ENCODE results near the gene ZNF212.

ZNF212 gene

GRCh38 chr7:149283321-149283720 lies 43.9 kb downstream of the ZNF212 start:
- TF ChIP-seq CTCF (conservative IDR thresholded peaks at IDR 0.05; ENCODE audit: low read length) (no peak), EZH2phosphoT487 (IDR thresholded peaks at IDR 0.05; ENCODE audit: borderline replicate concordance) (no peak)
- Histone ChIP-seq H3K27me3 (ENCODE audit: insufficient read depth, low read length, poor library complexity, severe bottlenecking) (no peaks in the 10 kb centered on the region), H3K36me3 (ENCODE audit: insufficient read depth, low read length) (no peaks in the 10 kb centered on the region), H3K4me1 (ENCODE audit: insufficient read depth, low read length, poor library complexity, severe bottlenecking) (peaks cover 9% of the 10 kb centered on the region), H3K4me2 (ENCODE audit: low read depth, low read length, poor library complexity, severe bottlenecking) (no peak overlapping the region), H4K20me1 (ENCODE audit: insufficient read depth, low read length, poor library complexity, severe bottlenecking) (no peaks in the 10 kb centered on the region), H3K79me2 (ENCODE audit: insufficient read depth, low read length) (no peaks in the 10 kb centered on the region), H2AFZ (ENCODE audit: low read length) (no peak overlapping the region), H3K9me3 (ENCODE audit: insufficient read depth, low read depth, low read length) (no peaks in the 10 kb centered on the region), H3K9ac (ENCODE audit: low read depth, low read length, poor library complexity, severe bottlenecking) (no peak overlapping the region), H3K9me2 (replicated peaks; ENCODE audit: low read depth, low read length) (no peaks in the 10 kb centered on the region), H3K4me3 (ENCODE audit: low read length, poor library complexity, severe bottlenecking) (no peak overlapping the region), H3F3A (ENCODE audit: low read depth) (no peaks in the 10 kb centered on the region)

GRCh38 chr7:149284343-149284742 lies 44.9 kb downstream of the ZNF212 start:
- H2AFZ ChIP-seq (ENCODE audit: low read length): no peak overlapping the region
- no peak for TF ChIP-seq CTCF (conservative IDR thresholded peaks at IDR 0.05; ENCODE audit: low read length)
- no peak for TF ChIP-seq EZH2phosphoT487 (IDR thresholded peaks at IDR 0.05; ENCODE audit: borderline replicate concordance)

GRCh38 chr7:149284850-149285585 lies 45.6 kb downstream of the ZNF212 start:
- H2AFZ ChIP-seq (ENCODE audit: low read length): no peak overlapping the region
- peak overlapping the region; percentile 48 for H3K4me3 ChIP-seq (ENCODE audit: low read length, poor library complexity, severe bottlenecking)
- no peaks in the 10 kb centered on the region for H3K9me3 ChIP-seq (ENCODE audit: insufficient read depth, low read depth, low read length)
- no peak overlapping the region for H3K9ac ChIP-seq (ENCODE audit: low read depth, low read length, poor library complexity, severe bottlenecking)
- TF ChIP-seq CTCF (conservative IDR thresholded peaks at IDR 0.05; ENCODE audit: low read length) (no peak), EZH2phosphoT487 (IDR thresholded peaks at IDR 0.05; ENCODE audit: borderline replicate concordance) (no peak)
- H3K36me3 ChIP-seq (ENCODE audit: insufficient read depth, low read length): no peaks in the 10 kb centered on the region
- no peaks in the 10 kb centered on the region for H4K20me1 ChIP-seq (ENCODE audit: insufficient read depth, low read length, poor library complexity, severe bottlenecking)
- H3K4me1 ChIP-seq (ENCODE audit: insufficient read depth, low read length, poor library complexity, severe bottlenecking): peaks cover 9% of the 10 kb centered on the region
- peak overlapping the region; percentile 42 for H3K4me2 ChIP-seq (ENCODE audit: low read depth, low read length, poor library complexity, severe bottlenecking)
- no peaks in the 10 kb centered on the region for H3K79me2 ChIP-seq (ENCODE audit: insufficient read depth, low read length)
- H3F3A ChIP-seq (ENCODE audit: low read depth): no peaks in the 10 kb centered on the region
- no peaks in the 10 kb centered on the region for H3K9me2 ChIP-seq (replicated peaks; ENCODE audit: low read depth, low read length)
- no peaks in the 10 kb centered on the region for H3K27me3 ChIP-seq (ENCODE audit: insufficient read depth, low read length, poor library complexity, severe bottlenecking)

More at GRCh38 chr7:149284343-149284742, 44.9 kb downstream of the ZNF212 start:
- Histone ChIP-seq H3K4me2 (ENCODE audit: low read depth, low read length, poor library complexity, severe bottlenecking) (peak overlapping the region; percentile 27), H3K79me2 (ENCODE audit: insufficient read depth, low read length) (no peaks in the 10 kb centered on the region), H3K27me3 (ENCODE audit: insufficient read depth, low read length, poor library complexity, severe bottlenecking) (no peaks in the 10 kb centered on the region), H3K9ac (ENCODE audit: low read depth, low read length, poor library complexity, severe bottlenecking) (no peak overlapping the region), H3K4me3 (ENCODE audit: low read length, poor library complexity, severe bottlenecking) (no peak overlapping the region), H4K20me1 (ENCODE audit: insufficient read depth, low read length, poor library complexity, severe bottlenecking) (no peaks in the 10 kb centered on the region), H3K36me3 (ENCODE audit: insufficient read depth, low read length) (no peaks in the 10 kb centered on the region), H3K4me1 (ENCODE audit: insufficient read depth, low read length, poor library complexity, severe bottlenecking) (peaks cover 9% of the 10 kb centered on the region), H3K9me2 (replicated peaks; ENCODE audit: low read depth, low read length) (no peaks in the 10 kb centered on the region), H3K9me3 (ENCODE audit: insufficient read depth, low read depth, low read length) (no peaks in the 10 kb centered on the region), H3F3A (ENCODE audit: low read depth) (no peaks in the 10 kb centered on the region)

Data from Loucy (cell line).